HEK293 (cell line): Measurements from ENCODE around the gene GNG7.

Experiments
- CTCF ChIA-PET: fragments of 350-600 bp; formaldehyde crosslinking; extraction: SDS; loops from one replicate; lab custom pipeline; 2021; ENCODE audit warnings: antibody characterized with exemption; lab: Yijun Ruan, JAX
- POLR2A ChIA-PET: fragments of 300-600 bp; formaldehyde crosslinking; extraction: SDS; loops from one replicate; lab custom pipeline; 2020; ENCODE audit warnings: antibody characterized with exemption, inconsistent platforms; lab: Yijun Ruan, JAX
- H3K27ac ChIP-seq: fragments of 200-500 bp; sonication (Bioruptor generic); 2 replicates; pipeline ENCODE4 v1.5.1; 2014; ENCODE audit warnings: low read depth, low read length, control low read depth, inconsistent platforms; ENCODE audit errors: extremely low read depth
- H3K36me3 ChIP-seq, 2 experiments: fragments of 200-500 bp in 1 of 2; sonication (Bioruptor generic) in 1 of 2; 1 replicate in 1 of 2; 2 replicates in 1 of 2; pipeline ENCODE4 v1.5.1; 2014 to 2017; ENCODE audit warnings: inconsistent platforms in 2 of 2, low read length in 2 of 2; ENCODE audit not compliant: control insufficient read depth in 2 of 2, insufficient read depth in 1 of 2
- H3K4me1 ChIP-seq: fragments of 200-500 bp; sonication (Bioruptor generic); 2 replicates; pipeline ENCODE4 v1.5.1; 2014; ENCODE audit warnings: mild to moderate bottlenecking, low read length, inconsistent platforms; ENCODE audit not compliant: control insufficient read depth, insufficient read depth
- H3K4me3 ChIP-seq: 2 replicates; pipeline ENCODE4 v1.5.1; 2011; ENCODE audit warnings: low read depth, mild to moderate bottlenecking, control low read depth, low read length, moderate library complexity
- H3K9me3 ChIP-seq: fragments of 200-500 bp; sonication (Bioruptor generic); 2 replicates; pipeline ENCODE4 v1.5.1; 2014; ENCODE audit warnings: low read depth, low read length, inconsistent platforms; ENCODE audit not compliant: control insufficient read depth, insufficient read depth
- GLI4 ChIP-seq: fragments of 450-650 bp; formaldehyde crosslinking; IDR thresholded peaks from 2 replicates; pipeline ENCODE4 v1.5.1; 2016; ENCODE audit warnings: missing biosample characterization, missing genetic modification characterization
- GLIS2 ChIP-seq: fragments of 450-650 bp; formaldehyde crosslinking; IDR thresholded peaks from 2 replicates; pipeline ENCODE4 v1.5.1; 2016; ENCODE audit warnings: missing biosample characterization, missing genetic modification characterization
- KLF8 ChIP-seq: fragments of 450-650 bp; formaldehyde crosslinking; IDR thresholded peaks from 2 replicates; pipeline ENCODE4 v1.5.1; 2016; ENCODE audit warnings: missing biosample characterization, missing genetic modification characterization
- MYNN ChIP-seq: fragments of 450-650 bp; formaldehyde crosslinking; IDR thresholded peaks from 2 replicates; pipeline ENCODE4 v1.5.1; 2016; ENCODE audit warnings: missing biosample characterization, missing genetic modification characterization, borderline replicate concordance
- PATZ1 ChIP-seq: fragments of 450-650 bp; formaldehyde crosslinking; IDR thresholded peaks from 2 replicates; pipeline ENCODE4 v1.5.1; 2016; ENCODE audit warnings: missing biosample characterization, missing genetic modification characterization
- SCRT2 ChIP-seq: fragments of 450-650 bp; formaldehyde crosslinking; IDR thresholded peaks from 2 replicates; pipeline ENCODE4 v1.5.1; 2016; ENCODE audit warnings: missing biosample characterization, missing genetic modification characterization
- ZBTB21 ChIP-seq: fragments of 450-650 bp; formaldehyde crosslinking; IDR thresholded peaks from 2 replicates; pipeline ENCODE4 v1.5.1; 2017; ENCODE audit warnings: missing biosample characterization, missing genetic modification characterization
- ZBTB26 ChIP-seq: fragments of 450-650 bp; formaldehyde crosslinking; optimal IDR thresholded peaks from 2 replicates; pipeline ENCODE3; 2016; ENCODE audit warnings: missing biosample characterization, mild to moderate bottlenecking, missing genetic modification characterization
- ZBTB7A ChIP-seq: fragments of 450-650 bp; formaldehyde crosslinking; IDR thresholded peaks from 2 replicates; pipeline ENCODE4 v1.5.1; 2016; ENCODE audit warnings: low read depth, missing biosample characterization, missing genetic modification characterization
- ZNF112 ChIP-seq: fragments of 450-650 bp; formaldehyde crosslinking; IDR thresholded peaks from 2 replicates; pipeline ENCODE4 v1.5.0; 2017; ENCODE audit warnings: missing biosample characterization, missing genetic modification characterization
- ZNF148 ChIP-seq: fragments of 450-650 bp; formaldehyde crosslinking; IDR thresholded peaks from 2 replicates; pipeline ENCODE4 v1.5.0; 2017; ENCODE audit warnings: missing biosample characterization, missing genetic modification characterization, borderline replicate concordance
- ZNF157 ChIP-seq: fragments of 450-650 bp; formaldehyde crosslinking; IDR thresholded peaks from 2 replicates; pipeline ENCODE4 v1.5.1; 2016; ENCODE audit warnings: missing biosample characterization, missing genetic modification characterization
- ZNF23 ChIP-seq: fragments of 450-650 bp; formaldehyde crosslinking; IDR thresholded peaks from 2 replicates; pipeline ENCODE4 v1.5.1; 2016; ENCODE audit warnings: missing biosample characterization, missing genetic modification characterization, borderline replicate concordance
- ZNF37A ChIP-seq: fragments of 450-650 bp; IDR thresholded peaks from 2 replicates; pipeline ENCODE4 v1.5.1; 2018; ENCODE audit warnings: missing biosample characterization, missing genetic modification characterization
- ZNF426 ChIP-seq: fragments of 450-650 bp; formaldehyde crosslinking; IDR thresholded peaks from 2 replicates; pipeline ENCODE4 v1.5.1; 2017; ENCODE audit warnings: missing biosample characterization, missing genetic modification characterization, mild to moderate bottlenecking, inconsistent platforms, moderate library complexity
- ZNF555 ChIP-seq: fragments of 450-650 bp; formaldehyde crosslinking; conservative IDR thresholded peaks from 2 replicates; pipeline ENCODE4 v1.5.1; 2017; ENCODE audit warnings: missing biosample characterization, mild to moderate bottlenecking, missing genetic modification characterization, inconsistent platforms
- ZNF571 ChIP-seq: fragments of 450-650 bp; formaldehyde crosslinking; IDR thresholded peaks from 2 replicates; pipeline ENCODE4 v1.5.0; 2017; ENCODE audit warnings: missing biosample characterization, missing genetic modification characterization
- ZNF610 ChIP-seq: fragments of 450-650 bp; formaldehyde crosslinking; IDR thresholded peaks from 2 replicates; pipeline ENCODE4 v1.5.1; 2016; ENCODE audit warnings: missing biosample characterization, missing genetic modification characterization, borderline replicate concordance
- ZNF621 ChIP-seq: fragments of 450-650 bp; formaldehyde crosslinking; IDR thresholded peaks from 2 replicates; pipeline ENCODE4 v1.5.1; 2017; ENCODE audit warnings: missing biosample characterization, missing genetic modification characterization
- ZNF626 ChIP-seq: fragments of 450-650 bp; sonication (Bioruptor Pico); formaldehyde crosslinking; IDR thresholded peaks from 2 replicates; pipeline ENCODE4 v1.5.1; 2018; ENCODE audit warnings: missing biosample characterization, missing genetic modification characterization, inconsistent platforms
- ZNF664 ChIP-seq: fragments of 450-650 bp; formaldehyde crosslinking; IDR thresholded peaks from 2 replicates; pipeline ENCODE4 v1.5.1; 2016; ENCODE audit warnings: missing biosample characterization, missing genetic modification characterization
- ZNF692 ChIP-seq: fragments of 450-650 bp; formaldehyde crosslinking; IDR thresholded peaks from 2 replicates; pipeline ENCODE4 v1.5.1; 2016; ENCODE audit warnings: missing biosample characterization, missing genetic modification characterization
- ZNF792 ChIP-seq: fragments of 450-650 bp; formaldehyde crosslinking; IDR thresholded peaks from 2 replicates; pipeline ENCODE4 v1.5.1; 2016; ENCODE audit warnings: missing biosample characterization, missing genetic modification characterization
- ZSCAN16 ChIP-seq: fragments of 450-650 bp; formaldehyde crosslinking; IDR thresholded peaks from 2 replicates; pipeline ENCODE4 v1.5.1; 2016; ENCODE audit warnings: missing biosample characterization, missing genetic modification characterization

Gene GNG7

GRCh38 chr19:2627319-2627829 is 75.1 kb downstream of the GNG7 start (continued):
- TF ChIP-seq ZNF555 (tag by site-specific recombination): no peak
- TF ChIP-seq, all 188 proteins: peak for 6

- Histone ChIP-seq H3K9me3 (no peaks in the 10 kb centered on the region), H3K36me3 (no peaks in the 10 kb centered on the region), H3K27ac (no peak overlapping the region), H3K4me1 (no peaks in the 10 kb centered on the region), H3K4me3 (no peak overlapping the region)
- TF ChIP-seq ZBTB7A (tag by site-specific recombination) (no peak), ZNF664 (tag by site-specific recombination) (no peak), ZNF792 (tag by site-specific recombination) (no peak), ZNF610 (tag by site-specific recombination) (no peak), ZNF626 (tag by site-specific recombination) (no peak), ZSCAN16 (tag by site-specific recombination) (no peak), ZNF426 (tag by site-specific recombination) (no peak)
- POLR2A ChIA-PET: interaction anchor here (1.5 to 2.7 kb wide), 2 partner anchors 10 to 149 kb away, joined by 3 to 9 read pairs; partner anchors contain the start of gene GADD45B
- CTCF ChIA-PET: interaction anchor here (0.6 to 3.9 kb wide), 5 partner anchors 12 to 332 kb away, joined by 3 to 20 read pairs (median 4); no protein-coding TSS in a partner anchor
Measured at GRCh38 chr19:2625434-2625833, 77.1 kb downstream of the GNG7 start.

- H3K4me1 ChIP-seq: no peaks in the 10 kb centered on the region
- ChIA-PET CTCF (interaction anchor here (0.6 to 3.9 kb wide), 4 partner anchors 11 to 330 kb away, joined by 3 to 20 read pairs (median 6); no protein-coding TSS in a partner anchor), POLR2A (interaction anchor here (0.7 to 2.7 kb wide), 3 partner anchors 9 to 164 kb away, joined by 3 to 9 read pairs (median 3); partner anchors contain the start of gene GADD45B)
- no peaks in the 10 kb centered on the region for H3K9me3 ChIP-seq
- no peaks in the 10 kb centered on the region for H3K36me3 ChIP-seq
- no peak overlapping the region for H3K27ac ChIP-seq
- H3K4me3 ChIP-seq: no peak overlapping the region
- TF ChIP-seq ZNF571 (no peak), ZBTB26 (tag by site-specific recombination) (no peak), ZNF37A (no peak), ZNF621 (no peak), KLF8 (no peak), GLIS2 (tag by site-specific recombination) (no peak), MYNN (tag by site-specific recombination) (no peak), ZBTB21 (no peak), ZNF792 (tag by site-specific recombination) (no peak), PATZ1 (0 out of 2 replicates have a peak, but pooled peaks have one; percentile 16), ZNF692 (tag by site-specific recombination) (no peak), ZNF23 (tag by site-specific recombination) (no peak), ZNF148 (tag by site-specific recombination) (no peak), ZNF426 (tag by site-specific recombination) (no peak), ZNF112 (tag by site-specific recombination) (no peak), SCRT2 (tag by site-specific recombination) (peak; percentile 98), ZNF157 (tag by site-specific recombination) (no peak), GLI4 (tag by site-specific recombination) (no peak)
Measured at GRCh38 chr19:2624537-2625091, 77.9 kb downstream of the GNG7 start.
